Retina (tissue), 1 donor: Measurements from ENCODE around the gene YY2.
A peak's percentile ranks its signal among the peaks of the same experiment; 100 is the strongest.

Source experiments
- DNase-seq: peaks from one replicate; pipeline ENCODE4 v3.0.0-alpha.2; 2016

Gene YY2

GRCh38 chrX:21875013-21875412 lies 19.2 kb downstream of the YY2 start:
- DNase-seq, result no peak

GRCh38 chrX:21881881-21882574 lies 26.2 kb downstream of the YY2 start:
- DNase-seq, result no peak

GRCh38 chrX:21883258-21883657 lies 27.5 kb downstream of the YY2 start:
- no peak for DNase-seq

GRCh38 chrX:21885568-21885967 lies 29.8 kb downstream of the YY2 start:
- no peak for DNase-seq

GRCh38 chrX:21905313-21905712 lies 49.5 kb downstream of the YY2 start:
- DNase-seq, result no peak

- DNase-seq, result peak; percentile 2
Measured at GRCh38 chrX:21905953-21906352, 50.2 kb downstream of the YY2 start.

GRCh38 chrX:21907260-21907659 lies 51.5 kb downstream of the YY2 start:
- DNase-seq, result no peak
